ENCODE data around the gene MAGEA2B. TPM values are rescaled to one million over a fixed set of nuclear protein-coding genes. Genes with fewer than 3 reads are reported as not detected.

The MAGEA2B gene
- total RNA-seq, 1 donor: not detected

Other genes with a start within 250 kb of the MAGEA2B start
- not detected in 2 replicates for gene GABRQ, start 76.7 kb upstream of the MAGEA2B start, total RNA-seq (ENCODE audit: low replicate concordance)
- gene MAGEA3, start 15.8 kb upstream of the MAGEA2B start, total RNA-seq (ENCODE audit: low replicate concordance): not detected in 2 replicates
- gene CSAG2, start 5.4 kb upstream of the MAGEA2B start, total RNA-seq (ENCODE audit: low replicate concordance): not detected in 2 replicates
- gene CSAG1, start 19.1 kb downstream of the MAGEA2B start, total RNA-seq (ENCODE audit: low replicate concordance): not detected in 2 replicates
- gene MAGEA12, start 19.1 kb downstream of the MAGEA2B start, total RNA-seq (ENCODE audit: low replicate concordance): not detected in 2 replicates
- gene MAGEA2, start 39.2 kb downstream of the MAGEA2B start, total RNA-seq (ENCODE audit: low replicate concordance): not detected in 2 replicates
- not detected in 2 replicates for gene CSAG3, start 44.6 kb downstream of the MAGEA2B start, total RNA-seq (ENCODE audit: low replicate concordance)
- not detected in 2 replicates for gene MAGEA6, start 55.1 kb downstream of the MAGEA2B start, total RNA-seq (ENCODE audit: low replicate concordance)
- gene CETN2, start 116.1 kb downstream of the MAGEA2B start, total RNA-seq (ENCODE audit: low replicate concordance): 65.7 and 209 TPM in 2 replicates
- gene NSDHL, start 116.4 kb downstream of the MAGEA2B start, total RNA-seq (ENCODE audit: low replicate concordance): 8.8 and 11.7 TPM in 2 replicates
- gene ZNF185, start 183.4 kb downstream of the MAGEA2B start, total RNA-seq (ENCODE audit: low replicate concordance): 1.1 and 4.7 TPM in 2 replicates

Measured in fibroblast of the aortic adventitia (primary cell).